Kidney epithelial cell (primary cell): ENCODE data around the gene RASA1. TPM values are rescaled to one million over a fixed set of nuclear protein-coding genes. Genes with fewer than 3 reads are reported as not detected.

Experiments
- DNase-seq: peaks from one replicate; pipeline ENCODE4 v3.0.0-alpha.2; 2010; ENCODE audit warnings: low read depth
- H3K27me3 ChIP-seq: 2 replicates; pipeline ENCODE4 v1.6.0; 2011; ENCODE audit warnings: low read length; ENCODE audit not compliant: control insufficient read depth, insufficient read depth
- H3K36me3 ChIP-seq: 2 replicates; pipeline ENCODE4 v1.5.1; 2011; ENCODE audit warnings: low read length; ENCODE audit not compliant: control insufficient read depth, insufficient read depth
- H3K4me3 ChIP-seq: 2 replicates; pipeline ENCODE4 v1.5.1; 2011; ENCODE audit warnings: low read depth, mild to moderate bottlenecking, control low read depth, low read length
- CTCF ChIP-seq: IDR thresholded peaks from 2 replicates; pipeline ENCODE4 v1.5.1; 2011; ENCODE audit warnings: mild to moderate bottlenecking, moderate library complexity, low read length, control low read depth, inconsistent platforms; ENCODE audit not compliant: insufficient read depth, poor library complexity, severe bottlenecking
- total RNA-seq: library from RNA; depleted of rRNA; stranded (reverse); fragments of >200 nt; gene quantifications from 2 replicates; pipeline ENCODE4 v1.2.3, GENCODE V29; 2015

RASA1 gene
- total RNA-seq, 1 donor from 2014 or later: 42.8 TPM

- DNase-seq: no peak
- H3K36me3 ChIP-seq: no peaks in the 10 kb centered on the region
- no peaks in the 10 kb centered on the region for H3K27me3 ChIP-seq
- TF ChIP-seq CTCF: no peak
- H3K4me3 ChIP-seq: no peak overlapping the region
Observed at GRCh38 chr5:87242242-87242641, 25.4 kb upstream of the RASA1 start.

- DNase-seq: peak; percentile 42
- Histone ChIP-seq H3K4me3 (no peak overlapping the region), H3K36me3 (no peaks in the 10 kb centered on the region), H3K27me3 (no peaks in the 10 kb centered on the region)
- no peak for TF ChIP-seq CTCF
Observed at GRCh38 chr5:87243161-87243844, 24.4 kb upstream of the RASA1 start.

- Histone ChIP-seq H3K36me3 (no peaks in the 10 kb centered on the region), H3K27me3 (no peaks in the 10 kb centered on the region), H3K4me3 (no peak overlapping the region)
- no peak for DNase-seq
- TF ChIP-seq CTCF: no peak
Observed at GRCh38 chr5:87245451-87245850, 22.2 kb upstream of the RASA1 start.

- no peak for TF ChIP-seq CTCF
- H3K4me3 ChIP-seq: no peak overlapping the region
- DNase-seq: no peak
- no peaks in the 10 kb centered on the region for H3K27me3 ChIP-seq
- H3K36me3 ChIP-seq: no peaks in the 10 kb centered on the region
Observed at GRCh38 chr5:87246061-87246460, 21.6 kb upstream of the RASA1 start.

GRCh38 chr5:87252283-87252605, 15.4 kb upstream of the RASA1 start:
- Histone ChIP-seq H3K27me3 (no peaks in the 10 kb centered on the region), H3K36me3 (no peaks in the 10 kb centered on the region), H3K4me3 (no peak overlapping the region)
- no peak for DNase-seq
- TF ChIP-seq CTCF: no peak

DNA sequence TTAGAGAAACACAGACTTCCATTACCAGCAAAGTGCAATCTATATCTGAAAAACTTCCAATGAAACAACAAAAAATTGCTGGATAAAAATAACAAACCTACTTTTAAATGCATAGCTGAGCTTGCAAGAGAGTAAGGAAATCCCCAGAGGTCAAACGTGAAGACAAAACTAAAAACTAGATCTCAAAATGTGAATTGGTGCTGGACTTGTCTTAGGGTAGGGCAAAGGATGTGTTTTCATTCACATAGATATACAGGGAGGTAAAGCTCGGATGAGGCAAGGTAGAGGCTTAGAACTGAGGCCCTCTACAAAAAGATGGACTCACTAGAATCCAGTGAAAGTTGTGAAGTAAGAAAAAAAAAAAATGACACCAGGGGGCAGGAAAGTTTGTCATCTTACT, 13.6 kb upstream of the RASA1 start:
- no peak overlapping the region for H3K4me3 ChIP-seq
- no peaks in the 10 kb centered on the region for H3K27me3 ChIP-seq
- no peaks in the 10 kb centered on the region for H3K36me3 ChIP-seq
- no peak for TF ChIP-seq CTCF
- no peak for DNase-seq
